H1 (cell line): ENCODE results near the gene EEF2. TPM values are rescaled to one million over a fixed set of nuclear protein-coding genes. Genes with fewer than 3 reads are reported as not detected.

Experiments
- CTCF ChIA-PET: fragments of 300-600 bp; sonication (Branson Sonifier 250); formaldehyde crosslinking; loops from one replicate; lab custom pipeline; 2021; ENCODE audit not compliant: partially characterized antibody; lab: Charles Lee
- POLR2A ChIA-PET: fragments of 300-600 bp; sonication (Branson Sonifier 250); formaldehyde crosslinking; loops from one replicate; lab custom pipeline; 2021; ENCODE audit warnings: inconsistent platforms; ENCODE audit not compliant: partially characterized antibody; lab: Charles Lee
- DNase-seq, 2 experiments: peaks; one replicate each; pipeline versions ENCODE4 v3.0.0 to v3.0.0-alpha.2; 2010 to 2022; ENCODE audit warnings: low spot score in 2 of 2, low read depth in 1 of 2, mixed read lengths in 1 of 2
- FAIRE-seq: peaks from 2 replicates; lab custom pipeline; 2011; peaks lifted over from hg19 to GRCh38; lab: Jason Lieb, UNC
- H2AFZ ChIP-seq: 2 replicates; pipeline ENCODE4 v1.8.1; 2012; ENCODE audit warnings: low read length, inconsistent platforms
- H2AK5ac ChIP-seq: 2 replicates; pipeline ENCODE4 v1.6.1; 2013; ENCODE audit warnings: low read depth, low read length
- H2BK120ac ChIP-seq: replicated peaks from 2 replicates; pipeline ENCODE3; 2013; ENCODE audit warnings: low read depth, low read length, inconsistent platforms
- H2BK12ac ChIP-seq: 2 replicates; pipeline ENCODE4 v1.6.1; 2013; ENCODE audit warnings: low read depth, low read length
- H2BK15ac ChIP-seq: 2 replicates; pipeline ENCODE4 v1.6.1; 2013; ENCODE audit warnings: low read length
- H2BK20ac ChIP-seq: 2 replicates; pipeline ENCODE4 v1.6.1; 2013; ENCODE audit warnings: low read length
- H2BK5ac ChIP-seq: 2 replicates; pipeline ENCODE4 v1.6.1; 2013; ENCODE audit warnings: low read depth, low read length
- H3K14ac ChIP-seq: 2 replicates; pipeline ENCODE4 v1.6.1; 2013; ENCODE audit warnings: inconsistent platforms; ENCODE audit not compliant: insufficient read length
- H3K18ac ChIP-seq: 2 replicates; pipeline ENCODE4 v1.6.1; 2013; ENCODE audit warnings: low read length; ENCODE audit errors: extremely low read depth
- H3K23ac ChIP-seq: 2 replicates; pipeline ENCODE4 v1.6.1; 2013; ENCODE audit warnings: inconsistent platforms; ENCODE audit not compliant: insufficient read length
- H3K23me2 ChIP-seq: 2 replicates; pipeline ENCODE4 v1.6.1; 2013; ENCODE audit warnings: low read depth, low read length
- H3K27ac ChIP-seq: 2 replicates; pipeline ENCODE4 v1.6.1; 2011; ENCODE audit warnings: low read depth, low read length, inconsistent platforms
- H3K27me3 ChIP-seq, 4 experiments: replicated peaks in 1 of 4; 1 replicate in 1 of 4; 2 replicates in 3 of 4; pipeline versions ENCODE4 v1.6.1 to v1.8.1; 2011 to 2013; ENCODE audit warnings: low read length in 3 of 4, mild to moderate bottlenecking in 3 of 4, inconsistent platforms in 2 of 4, mixed read lengths in 2 of 4, moderate library complexity in 1 of 4; ENCODE audit not compliant: control insufficient read depth in 3 of 4, insufficient read depth in 3 of 4; ENCODE audit errors: extremely low read depth in 1 of 4
- H3K36me3 ChIP-seq, 4 experiments: 2 replicates each; pipeline versions ENCODE4 v1.6.1 to v1.8.1; 2011 to 2013; ENCODE audit warnings: mild to moderate bottlenecking in 4 of 4, low read length in 3 of 4, moderate library complexity in 2 of 4, control low read depth in 1 of 4, inconsistent platforms in 1 of 4; ENCODE audit not compliant: insufficient read depth in 4 of 4, control insufficient read depth in 2 of 4
- H3K4ac ChIP-seq: replicated peaks from 2 replicates; pipeline ENCODE3; 2013; ENCODE audit warnings: low read length, low read depth, mixed read lengths, inconsistent platforms; ENCODE audit not compliant: insufficient read length
- H3K4me1 ChIP-seq, 4 experiments: replicated peaks in 1 of 4; 1 replicate in 1 of 4; 2 replicates in 3 of 4; pipeline versions ENCODE4 v1.6.1 to v1.8.1; 2011 to 2013; ENCODE audit warnings: low read length in 3 of 4, inconsistent platforms in 2 of 4, mixed read lengths in 1 of 4; ENCODE audit not compliant: insufficient read depth in 4 of 4, control insufficient read depth in 3 of 4
- H3K4me2 ChIP-seq, 2 experiments: 2 replicates each; pipeline versions ENCODE4 v1.6.1 to v1.8.1; 2011 to 2013; ENCODE audit warnings: low read depth in 2 of 2, low read length in 2 of 2, control low read depth in 1 of 2, inconsistent platforms in 1 of 2, mild to moderate bottlenecking in 1 of 2; ENCODE audit not compliant: insufficient read depth in 1 of 2
- H3K4me3 ChIP-seq, 4 experiments: fragments of 200-600, 300-600 bp in 1 of 4; sonication (generic), shearing (Covaris generic), sonication (Bioruptor Twin) in 1 of 4; 2 replicates each; pipeline versions ENCODE4 v1.5.1 to v1.8.1; 2011 to 2016; ENCODE audit warnings: low read length in 4 of 4, low read depth in 3 of 4, control low read depth in 2 of 4, inconsistent platforms in 2 of 4, mild to moderate bottlenecking in 2 of 4, mixed read lengths in 1 of 4, moderate library complexity in 1 of 4; ENCODE audit not compliant: insufficient read depth in 2 of 4; ENCODE audit errors: extremely low read depth in 1 of 4
- H3K56ac ChIP-seq: replicated peaks from 2 replicates; pipeline ENCODE3; 2013; ENCODE audit warnings: low read depth, mild to moderate bottlenecking, mixed read lengths, low read length, inconsistent platforms; ENCODE audit not compliant: insufficient read length
- H3K79me1 ChIP-seq: 2 replicates; pipeline ENCODE4 v1.6.1; 2013; ENCODE audit warnings: low read depth, low read length, control low read depth
- H3K79me2 ChIP-seq, 2 experiments: 2 replicates each; pipeline versions ENCODE4 v1.6.1 to v1.8.1; 2012 to 2013; ENCODE audit warnings: low read length in 2 of 2, mild to moderate bottlenecking in 2 of 2, inconsistent platforms in 1 of 2; ENCODE audit not compliant: insufficient read depth in 2 of 2, control insufficient read depth in 1 of 2
- H3K9ac ChIP-seq, 4 experiments: replicated peaks in 1 of 4; 1 replicate in 1 of 4; 2 replicates in 3 of 4; pipeline versions ENCODE4 v1.6.1 to v1.8.1; 2011 to 2013; ENCODE audit warnings: low read depth in 3 of 4, low read length in 3 of 4, control low read depth in 2 of 4, mild to moderate bottlenecking in 2 of 4, moderate library complexity in 2 of 4, inconsistent platforms in 1 of 4; ENCODE audit errors: extremely low read depth in 1 of 4
- H3K9me3 ChIP-seq, 2 experiments: 2 replicates each; pipeline versions ENCODE4 v1.6.1 to v1.8.1; 2012 to 2013; ENCODE audit warnings: mild to moderate bottlenecking in 2 of 2, moderate library complexity in 2 of 2, control low read depth in 1 of 2, inconsistent platforms in 1 of 2, low read depth in 1 of 2, low read length in 1 of 2, mixed read lengths in 1 of 2; ENCODE audit not compliant: insufficient read depth in 2 of 2
- H4K20me1 ChIP-seq, 2 experiments: replicated peaks in 1 of 2; 2 replicates each; pipeline versions ENCODE3 to v1.8.1; 2011 to 2013; ENCODE audit warnings: inconsistent platforms in 2 of 2, low read length in 2 of 2, mild to moderate bottlenecking in 1 of 2; ENCODE audit not compliant: insufficient read depth in 2 of 2, control insufficient read depth in 1 of 2
- H4K5ac ChIP-seq: 2 replicates; pipeline ENCODE4 v1.6.1; 2013; ENCODE audit warnings: low read length, low read depth, mixed read lengths, inconsistent platforms; ENCODE audit not compliant: insufficient read length
- H4K8ac ChIP-seq: 2 replicates; pipeline ENCODE4 v1.8.0; 2013; ENCODE audit warnings: mild to moderate bottlenecking, moderate library complexity, low read length, inconsistent platforms; ENCODE audit not compliant: insufficient read depth; ENCODE audit errors: extremely low read depth
- H4K91ac ChIP-seq: replicated peaks from 2 replicates; pipeline ENCODE3; 2013; ENCODE audit warnings: low read length, mixed read lengths, inconsistent platforms; ENCODE audit not compliant: insufficient read length
- EP300 ChIP-seq, 2 experiments: IDR thresholded peaks; 1 replicate in 1 of 2; 2 replicates in 1 of 2; pipeline ENCODE4 v1.6.1; 2011 to 2012; ENCODE audit warnings: low read depth in 2 of 2, low read length in 2 of 2, mild to moderate bottlenecking in 2 of 2, borderline replicate concordance in 1 of 2, inconsistent platforms in 1 of 2, moderate library complexity in 1 of 2
- POLR2A ChIP-seq, 2 experiments: IDR thresholded peaks; 1 replicate in 1 of 2; 2 replicates in 1 of 2; pipeline ENCODE4 v1.6.1; 2011; ENCODE audit warnings: low read depth in 2 of 2, low read length in 2 of 2, mild to moderate bottlenecking in 2 of 2; ENCODE audit errors: control extremely low read depth in 1 of 2
- WGBS, 2 experiments: shearing (Covaris generic) in 1 of 2; methylation state at CpG; one replicate each; pipeline versions ENCODE4 v1.1.6 to v1.1.7; 2013 to 2015; ENCODE audit warnings: low lambda C conversion rate in 2 of 2, mixed read lengths in 2 of 2, inconsistent platforms in 1 of 2, low coverage in 1 of 2, missing lambda C conversion rate in 1 of 2; ENCODE audit not compliant: insufficient replicate concordance in 2 of 2, insufficient coverage in 1 of 2, insufficient read length in 1 of 2; ENCODE audit errors: extremely low coverage in 1 of 2, missing lambda C conversion rate in 1 of 2; 5-methylcytosine and 5-hydroxymethylcytosine counted together
- polyA plus RNA-seq, 7 experiments: library from polyadenylated mRNA; depleted of rRNA in 3 of 7; stranded (reverse) in 5 of 7; unstranded in 2 of 7; fragments of >200 nt in 5 of 7; fragments of 200-250 nt in 2 of 7; gene quantifications; 1 replicate in 5 of 7; 2 replicates in 1 of 7; 4 replicates in 1 of 7; pipeline versions ENCODE4 v1.2.1 to v1.2.3, GENCODE V29; 2011 to 2013; ENCODE audit warnings: missing spikeins in 2 of 7, mixed read lengths in 2 of 7
- total RNA-seq: library from RNA; stranded (reverse); fragmentation: NEBNext Ultra II Directional; extraction: Animal tissue kit (Norgen Biotek cat#: 25700); gene quantifications from 2 replicates; pipeline ENCODE4 v1.2.1, GENCODE V29; 2021

Gene EEF2
- total and polyA plus RNA-seq, 2 of the 8 experiments (the other 6 are each of a cell fraction or from before 2014, with no cell fraction given), result 1,554 to 3,380 TPM

- TF ChIP-seq EP300 (IDR thresholded peaks at IDR 0.05; ENCODE audit: borderline replicate concordance in 1 of 2, low read depth in 2 of 2, low read length in 2 of 2), result no peak
- peak in 1 of 2 experiments; percentile 59; a peak in 2 of 3 replicates for TF ChIP-seq POLR2A (IDR thresholded peaks at IDR 0.05; ENCODE audit: control extremely low read depth in 1 of 2, low read depth in 2 of 2, low read length in 2 of 2)
- no peak for DNase-seq
- peaks cover 8% of the 10 kb centered on the region for H3K23me2 ChIP-seq
- peak overlapping the region; percentile 32 for H3K27ac ChIP-seq
- peak overlapping the region in 3 of 4 experiments; percentile 6 to 97 (median 22); a peak in 5 of 7 replicates for H3K9ac ChIP-seq
- peaks cover 19 to 65% of the 10 kb centered on the region in 2 experiments for H3K79me2 ChIP-seq
- no peak overlapping the region for H2BK20ac ChIP-seq
- no peak overlapping the region for H4K91ac ChIP-seq
- no peak overlapping the region for H2BK120ac ChIP-seq
- H2BK12ac ChIP-seq, result no peak overlapping the region
- H3K4me3 ChIP-seq, result peak overlapping the region; percentile 79 to 99 (median 98); a peak in 5 of 8 replicates
- ChIA-PET POLR2A (interaction anchor here (0.5 to 12.0 kb wide), 31 partner anchors 8 to 840 kb away, joined by 3 to 870 read pairs (median 5); partner anchors contain the start of genes ATCAY, DAPK3, MRPL54 and NMRK2), CTCF (no interaction called here)
- FAIRE-seq, result no peak
- H4K20me1 ChIP-seq, result peaks cover 60 to 61% of the 10 kb centered on the region in 2 experiments
- H2AFZ ChIP-seq, result no peak overlapping the region
- peak overlapping the region; percentile 95; the same call in 1 of the 2 replicates for H2BK5ac ChIP-seq
- no peak overlapping the region for H2AK5ac ChIP-seq
- peak overlapping the region; percentile 27 for H3K56ac ChIP-seq
- H3K4me1 ChIP-seq, result peaks cover 2 to 16% (median 10%) of the 10 kb centered on the region in 4 experiments
- H4K5ac ChIP-seq, result no peak overlapping the region
- WGBS, 2 experiments, result 89% methylated on average over 7 of the region's 7 CpGs; no CpG with 5 or more reads in 1 of the 2 experiments
- H3K79me1 ChIP-seq, result peaks cover 16% of the 10 kb centered on the region
- H4K8ac ChIP-seq, result peak overlapping the region; percentile 92
- no peaks in the 10 kb centered on the region for H3K9me3 ChIP-seq
- H3K18ac ChIP-seq, result no peak overlapping the region
- H3K4me2 ChIP-seq, result peak overlapping the region; percentile 95 to 97
- no peak overlapping the region for H3K23ac ChIP-seq
- no peak overlapping the region for H3K4ac ChIP-seq
- no peaks in the 10 kb centered on the region for H3K27me3 ChIP-seq
- H3K36me3 ChIP-seq, result peaks cover 52 to 61% (median 57%) of the 10 kb centered on the region in 4 experiments
- H2BK15ac ChIP-seq, result no peak overlapping the region
- no peak overlapping the region for H3K14ac ChIP-seq
Measured at GRCh38 chr19:3983542-3983914, 1.7 kb downstream of the EEF2 start.
